AG10803 (cell line): ENCODE data around the gene SYNGAP1.

Experiments
- DNase-seq: peaks from one replicate; pipeline ENCODE4 v3.0.0; 2010; ENCODE audit warnings: low read depth
- H3K4me3 ChIP-seq: 2 replicates; pipeline ENCODE4 v1.5.1; 2011; ENCODE audit warnings: mild to moderate bottlenecking, low read length, control low read depth
- CTCF ChIP-seq: conservative IDR thresholded peaks from 2 replicates; pipeline ENCODE4 v1.5.1; 2011; ENCODE audit warnings: mild to moderate bottlenecking, low read length, control low read depth, inconsistent platforms

The SYNGAP1 gene

GRCh38 chr6:33418690-33419291 is 1.1 kb upstream of the SYNGAP1 start:
- peak overlapping the region; percentile 57 for H3K4me3 ChIP-seq
- TF ChIP-seq CTCF = no peak
- DNase-seq = no peak

- DNase-seq = no peak
- H3K4me3 ChIP-seq = peak overlapping the region; percentile 65
- no peak for TF ChIP-seq CTCF
These were observed 852 bp downstream of the SYNGAP1 start for GRCh38 chr6:33420491-33421343.

- TF ChIP-seq CTCF = no peak
- no peak overlapping the region; the same call in 1 of the 2 replicates for H3K4me3 ChIP-seq
- no peak for DNase-seq
These were observed 1.4 kb downstream of the SYNGAP1 start for GRCh38 chr6:33421344-33421643.

GRCh38 chr6:33423777-33424176 is 3.9 kb downstream of the SYNGAP1 start:
- DNase-seq = no peak
- TF ChIP-seq CTCF = no peak
- no peak overlapping the region for H3K4me3 ChIP-seq

GRCh38 chr6:33424855-33425667 is 5.2 kb downstream of the SYNGAP1 start:
- no peak for TF ChIP-seq CTCF
- peak overlapping the region; percentile 72 for H3K4me3 ChIP-seq
- DNase-seq = no peak

- TF ChIP-seq CTCF = peak; percentile 62
- DNase-seq = peak; percentile 74
- peak overlapping the region; percentile 72 for H3K4me3 ChIP-seq
These were observed 6.1 kb downstream of the SYNGAP1 start for GRCh38 chr6:33425668-33426577.
